Measurements from ENCODE around the gene CFAP65. TPM values are rescaled to one million over a fixed set of nuclear protein-coding genes. Genes with fewer than 3 reads are reported as not detected.

Gene CFAP65
- total RNA-seq, 1 donor from 2014 or later, result 7.6 TPM

- TF ChIP-seq CTCF (IDR thresholded peaks at IDR 0.05), result no peak
- DNase-seq, result peak; percentile 4
- intact Hi-C loops (cut with DNase I), result no loop called here
These were observed 23.0 kb downstream of the CFAP65 start for GRCh38 chr2:219018286-219018685.

GRCh38 chr2:219017201-219017931, 23.9 kb downstream of the CFAP65 start:
- H3K4me1 ChIP-seq, result no peaks in the 10 kb centered on the region
- no peak overlapping the region for H3K27ac ChIP-seq
- no peaks in the 10 kb centered on the region for H3K9me3 ChIP-seq
- TF ChIP-seq CTCF (IDR thresholded peaks at IDR 0.05), result no peak
- ATAC-seq, result no peak
- H3K4me3 ChIP-seq, result no peak overlapping the region
- no peaks in the 10 kb centered on the region for H3K27me3 ChIP-seq (ENCODE audit: low read depth)
- intact Hi-C loops (cut with DNase I), result no loop called here
- no peaks in the 10 kb centered on the region for H3K36me3 ChIP-seq
- peak; percentile 27 for DNase-seq

More at GRCh38 chr2:219018286-219018685, 23.0 kb downstream of the CFAP65 start:
- no peaks in the 10 kb centered on the region for H3K9me3 ChIP-seq
- ATAC-seq, result no peak
- H3K4me3 ChIP-seq, result no peak overlapping the region
- H3K27ac ChIP-seq, result no peak overlapping the region
- H3K27me3 ChIP-seq (ENCODE audit: low read depth), result no peaks in the 10 kb centered on the region
- H3K36me3 ChIP-seq, result no peaks in the 10 kb centered on the region
- no peaks in the 10 kb centered on the region for H3K4me1 ChIP-seq

GRCh38 chr2:219016721-219017120, 24.6 kb downstream of the CFAP65 start:
- H3K4me1 ChIP-seq, result no peaks in the 10 kb centered on the region
- H3K27me3 ChIP-seq (ENCODE audit: low read depth), result no peaks in the 10 kb centered on the region
- no peaks in the 10 kb centered on the region for H3K9me3 ChIP-seq
- intact Hi-C loops (cut with DNase I), result no loop called here
- H3K27ac ChIP-seq, result no peak overlapping the region
- H3K4me3 ChIP-seq, result no peak overlapping the region
- ATAC-seq (no peak), DNase-seq (peak; percentile 20)
- TF ChIP-seq CTCF (IDR thresholded peaks at IDR 0.05), result no peak
- no peaks in the 10 kb centered on the region for H3K36me3 ChIP-seq

- no peak for ATAC-seq
- TF ChIP-seq CTCF (IDR thresholded peaks at IDR 0.05), result no peak
- no peaks in the 10 kb centered on the region for H3K4me1 ChIP-seq
These were observed 30.4 kb downstream of the CFAP65 start for GRCh38 chr2:219010873-219011272.

GRCh38 chr2:219010162-219010756, 31.1 kb downstream of the CFAP65 start:
- peak; percentile 26 for TF ChIP-seq CTCF (IDR thresholded peaks at IDR 0.05)
- peak; percentile 55 to 68 for ATAC-seq
- peaks cover 11% of the 10 kb centered on the region for H3K27me3 ChIP-seq (ENCODE audit: low read depth)
- DNase-seq, result no peak
- no peaks in the 10 kb centered on the region for H3K36me3 ChIP-seq
- H3K27ac ChIP-seq, result no peak overlapping the region
- intact Hi-C loops (cut with DNase I), result no loop called here
- H3K9me3 ChIP-seq, result no peaks in the 10 kb centered on the region
- H3K4me1 ChIP-seq, result no peaks in the 10 kb centered on the region
- no peak overlapping the region for H3K4me3 ChIP-seq

More at GRCh38 chr2:219010873-219011272, 30.4 kb downstream of the CFAP65 start:
- Histone ChIP-seq H3K4me3 (no peak overlapping the region), H3K27me3 (ENCODE audit: low read depth) (peaks cover 5% of the 10 kb centered on the region), H3K36me3 (no peaks in the 10 kb centered on the region), H3K27ac (no peak overlapping the region), H3K9me3 (no peaks in the 10 kb centered on the region)
- DNase-seq, result no peak
- intact Hi-C loops (cut with DNase I), result no loop called here

All from lower lobe of right lung (tissue), 2 donors.